ENCODE measurements around the gene CLASRP.
"Not testable (repeated sequence)": the region's sequence is repeated elsewhere in the genome, so short reads cannot be mapped to it uniquely, and the experiment has no call there.

Gene CLASRP

GRCh38 chr19:45038931-45039893 lies at the start of gene CLASRP:
Gene CLASRP (plus strand): TSS chr19:45039045. CDS start chr19:45040213, 1,168 bp downstream.
- DNase-seq, result peak; percentile 90

- no peak for DNase-seq
Measured at GRCh38 chr19:44990459-44990858, 48.4 kb upstream of the CLASRP start.

- no peak for DNase-seq
Measured at GRCh38 chr19:44990966-44991365, 47.9 kb upstream of the CLASRP start.

- DNase-seq, result no peak
Measured at GRCh38 chr19:44992336-44993163, 46.3 kb upstream of the CLASRP start.

- DNase-seq, result no peak
Measured at GRCh38 chr19:44993526-44993925, 45.3 kb upstream of the CLASRP start.

- no peak for DNase-seq
Measured at GRCh38 chr19:44993926-44994537, 44.8 kb upstream of the CLASRP start.

GRCh38 chr19:44998025-44998424 lies 40.8 kb upstream of the CLASRP start:
- DNase-seq, result no peak

- DNase-seq, result not testable (repeated sequence)
Measured at GRCh38 chr19:44999131-44999925, 39.5 kb upstream of the CLASRP start.

GRCh38 chr19:45000665-45001064 lies 38.2 kb upstream of the CLASRP start:
- DNase-seq, result not testable (repeated sequence)

GRCh38 chr19:45001087-45001739 lies 37.6 kb upstream of the CLASRP start, which contains the start of gene RELB:
Gene RELB (plus strand): TSS chr19:45001464. CDS start chr19:45001580, 116 bp downstream.
- peak; percentile 95 for DNase-seq

- DNase-seq, result no peak
Measured at GRCh38 chr19:45003485-45003884, 35.4 kb upstream of the CLASRP start.

GRCh38 chr19:45005787-45006186 lies 33.1 kb upstream of the CLASRP start:
- DNase-seq, result no peak

- no peak for DNase-seq
Measured at GRCh38 chr19:45008552-45008951, 30.3 kb upstream of the CLASRP start.

- no peak for DNase-seq
Measured at GRCh38 chr19:45009625-45010255, 29.1 kb upstream of the CLASRP start.

- no peak for DNase-seq
Measured at GRCh38 chr19:45010306-45010705, 28.5 kb upstream of the CLASRP start.

- DNase-seq, result no peak
Measured at GRCh38 chr19:45011959-45012358, 26.9 kb upstream of the CLASRP start.

GRCh38 chr19:45016388-45017314 lies 22.2 kb upstream of the CLASRP start:
- DNase-seq, result peak; percentile 55

- DNase-seq, result no peak
Measured at GRCh38 chr19:45019187-45019586, 19.7 kb upstream of the CLASRP start.

GRCh38 chr19:45020071-45020470 lies 18.8 kb upstream of the CLASRP start:
- no peak for DNase-seq

GRCh38 chr19:45021971-45022370 lies 16.9 kb upstream of the CLASRP start:
- no peak for DNase-seq
